NCI-H510A (cell line): ENCODE data around the gene BAHCC1.

Experiments
- DNase-seq: peaks from one replicate; lab custom pipeline; 2025; lab: John Stamatoyannopoulos, UW

The BAHCC1 gene

DNA sequence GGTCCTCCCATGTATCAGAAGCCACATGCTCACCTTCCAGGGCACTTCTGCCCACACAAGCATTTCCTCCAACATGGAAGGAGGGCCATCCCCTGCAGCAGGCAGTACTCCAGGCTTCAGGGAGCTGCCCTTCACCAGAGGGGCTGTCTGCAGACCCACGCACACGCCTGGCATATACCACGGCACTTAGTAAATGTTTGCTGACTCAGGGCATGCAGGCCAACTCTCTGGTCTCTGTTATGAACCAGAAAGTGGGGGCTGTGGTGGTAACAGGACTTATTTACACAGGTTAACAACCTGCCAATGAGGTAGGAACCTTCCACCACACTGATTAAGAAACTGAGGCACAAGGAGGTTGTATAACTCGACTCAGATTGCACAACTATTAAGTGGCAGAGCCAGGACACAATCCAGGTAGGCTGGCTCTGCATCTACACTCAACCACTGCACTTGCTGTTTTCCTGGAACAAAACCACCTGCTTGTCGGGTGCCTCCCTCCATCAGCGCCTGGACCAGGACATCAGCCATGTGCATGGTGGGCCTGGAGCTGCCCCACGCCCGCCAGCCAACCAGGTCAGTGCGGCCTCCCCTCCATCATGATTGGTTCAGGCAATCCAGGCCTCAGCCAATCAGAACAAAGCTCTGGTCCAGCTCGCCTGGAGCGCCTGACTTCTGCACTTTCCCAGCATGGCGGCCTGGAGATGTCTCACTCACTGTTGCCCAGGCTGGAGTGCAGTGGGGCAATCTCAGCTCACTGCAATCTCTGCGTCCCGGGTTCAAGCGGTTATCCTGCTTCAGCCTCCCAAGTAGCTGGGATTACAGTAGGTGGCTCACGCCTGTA, 98.2 kb downstream of the BAHCC1 start:
- no peak for DNase-seq

DNA sequence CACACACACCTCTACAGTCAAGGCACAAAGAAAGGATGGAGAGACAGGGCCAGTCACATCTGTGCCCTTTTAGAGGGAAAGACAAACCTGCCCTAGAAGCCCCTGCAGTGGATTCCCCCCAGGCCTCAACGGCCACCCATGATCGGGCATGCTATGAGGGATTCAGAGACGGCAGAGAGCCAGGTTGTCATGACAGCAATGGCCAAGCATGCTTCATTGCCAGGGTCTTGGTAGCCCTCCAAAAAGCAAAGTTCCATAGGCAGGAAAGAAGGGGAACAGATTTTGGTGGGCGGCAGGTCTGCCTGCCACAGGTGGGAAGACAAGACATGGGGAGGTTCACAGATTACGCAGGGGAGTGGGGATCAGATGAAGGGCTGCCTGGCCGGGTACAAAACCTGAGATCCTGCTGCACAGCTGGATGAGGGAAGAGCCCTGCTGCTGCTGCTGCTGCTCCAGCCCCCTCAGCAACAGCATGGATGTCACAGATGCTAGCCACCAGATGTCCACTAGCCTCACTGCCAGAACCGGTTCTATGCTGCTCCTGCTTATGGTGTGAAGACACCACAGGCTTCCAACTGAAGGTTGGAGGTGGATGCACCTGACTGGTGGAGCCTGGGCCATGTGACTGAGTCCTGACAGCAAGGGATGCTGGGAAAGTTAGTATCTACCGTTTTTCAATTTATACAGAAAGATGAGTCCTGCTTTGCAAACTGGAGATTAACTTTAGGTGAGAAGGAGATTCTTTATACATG, 99.5 kb downstream of the BAHCC1 start:
- peak; percentile 56 for DNase-seq

DNA sequence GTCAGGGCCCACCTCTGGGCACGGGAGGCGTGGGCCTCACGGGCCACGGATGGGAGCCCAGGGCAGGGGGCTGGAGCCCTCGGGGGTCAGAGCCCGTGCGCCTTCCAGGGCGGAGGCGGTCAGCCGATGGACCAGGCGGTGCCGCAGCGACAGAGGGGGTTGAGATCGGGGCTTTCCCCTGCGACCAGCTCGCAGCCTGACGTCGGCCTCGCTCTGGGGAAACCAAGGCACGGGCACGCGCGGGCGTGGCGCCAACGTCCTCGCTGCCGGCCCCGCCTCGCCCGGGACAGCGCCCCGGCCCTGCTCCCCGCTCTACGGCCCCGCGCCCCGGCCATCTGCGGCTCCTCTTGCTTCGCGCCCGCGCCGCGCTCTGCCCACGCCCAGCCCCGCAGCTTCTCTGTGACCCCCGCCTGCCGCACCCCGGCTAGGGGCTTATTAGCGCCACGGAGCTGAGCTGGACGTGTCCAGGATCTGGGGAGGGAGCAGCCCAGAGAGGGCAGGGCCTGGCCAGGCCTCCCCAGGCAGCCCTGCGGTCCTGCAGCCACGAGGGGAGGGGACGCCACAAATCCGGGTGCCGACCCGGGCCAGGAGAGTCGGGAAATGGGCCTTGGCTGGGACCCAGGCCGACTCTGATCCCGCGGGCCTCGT, 103.8 kb downstream of the BAHCC1 start:
- DNase-seq: no peak

DNA sequence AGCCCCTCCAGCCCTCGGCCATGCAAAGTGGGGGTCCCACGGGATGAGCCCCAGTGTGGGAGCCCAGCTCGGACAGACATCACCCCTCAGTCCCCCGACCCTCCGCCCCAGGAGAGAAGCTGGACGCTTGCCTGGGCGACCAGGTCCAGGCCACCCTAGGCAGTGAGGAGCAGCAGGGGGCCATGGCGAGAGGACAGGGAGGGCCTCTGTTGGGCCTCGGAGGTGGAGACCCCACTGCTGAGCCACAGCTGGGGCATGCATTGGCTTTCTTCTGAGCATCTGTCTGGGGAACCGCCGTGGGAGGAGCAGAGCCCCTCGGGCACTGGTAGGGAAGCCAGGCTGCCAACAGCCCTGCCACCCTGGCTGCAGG, 104.3 kb downstream of the BAHCC1 start:
- no peak for DNase-seq

DNA sequence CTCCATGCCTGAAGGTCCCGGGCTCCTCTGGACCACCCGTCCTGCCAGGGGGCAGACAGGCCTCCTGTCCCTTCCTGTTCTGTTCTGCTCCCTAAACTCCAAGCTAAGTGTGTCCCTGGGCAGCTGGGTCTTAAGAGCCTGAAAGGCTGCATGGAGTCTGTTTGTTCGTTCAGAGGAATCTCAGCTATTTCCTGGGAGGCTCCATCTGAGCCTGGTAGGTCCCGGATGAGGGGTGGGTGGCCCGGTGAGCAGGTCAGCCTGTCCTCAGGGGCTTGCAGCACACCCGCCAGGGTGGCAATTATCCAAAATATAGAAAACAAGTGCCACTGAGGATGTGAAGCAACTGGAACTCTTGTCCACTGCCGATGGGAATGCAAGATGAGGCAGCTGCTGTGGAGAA, 104.8 kb downstream of the BAHCC1 start:
- DNase-seq: no peak

DNA sequence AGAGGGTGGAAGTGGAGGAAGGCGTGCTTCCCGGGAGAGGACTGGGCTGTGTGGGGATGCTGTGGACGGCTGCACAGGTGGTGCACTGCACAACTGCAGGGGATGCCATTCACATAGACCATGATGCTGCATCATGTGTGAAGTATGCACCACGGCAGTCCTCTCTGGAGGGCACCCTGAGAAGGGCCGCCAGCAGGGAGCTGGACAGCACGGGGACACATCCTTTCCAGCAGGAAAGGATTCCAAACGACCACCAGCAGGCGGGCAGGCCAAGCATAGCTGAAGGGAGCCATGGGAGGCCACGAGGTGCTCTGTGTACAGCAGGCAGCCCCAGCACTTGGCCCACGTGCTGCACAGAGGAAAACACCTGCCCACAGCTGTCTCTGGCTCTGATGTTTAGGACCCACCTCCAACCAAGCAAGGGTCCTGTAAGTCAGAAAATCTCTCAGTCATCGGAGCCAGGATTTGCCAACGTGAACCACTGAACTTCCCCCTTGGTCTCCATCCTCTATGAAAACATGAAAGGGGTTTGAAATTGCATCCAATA, 107.3 kb downstream of the BAHCC1 start:
- no peak for DNase-seq

DNA sequence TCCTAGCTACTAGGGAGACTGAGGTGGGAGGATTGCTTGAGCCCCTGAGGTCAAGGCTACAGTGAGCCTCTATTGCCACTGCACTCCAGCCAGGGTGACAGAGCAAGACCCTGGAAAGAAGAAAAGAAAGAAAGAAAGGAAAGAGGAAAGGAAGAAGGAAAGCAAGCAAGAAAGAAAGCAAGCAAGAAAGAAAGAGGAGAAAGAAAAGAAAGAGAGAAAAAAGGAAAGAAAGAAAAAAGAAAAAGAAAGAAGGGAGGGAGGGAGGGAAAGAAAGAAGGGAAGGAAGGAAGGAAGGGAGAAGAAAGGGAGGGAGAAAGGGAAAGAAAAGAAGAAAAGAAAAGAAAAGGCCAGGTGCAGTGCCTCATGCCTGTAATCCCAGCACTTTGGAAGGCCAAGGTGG, 108.4 kb downstream of the BAHCC1 start:
- DNase-seq: no peak

DNA sequence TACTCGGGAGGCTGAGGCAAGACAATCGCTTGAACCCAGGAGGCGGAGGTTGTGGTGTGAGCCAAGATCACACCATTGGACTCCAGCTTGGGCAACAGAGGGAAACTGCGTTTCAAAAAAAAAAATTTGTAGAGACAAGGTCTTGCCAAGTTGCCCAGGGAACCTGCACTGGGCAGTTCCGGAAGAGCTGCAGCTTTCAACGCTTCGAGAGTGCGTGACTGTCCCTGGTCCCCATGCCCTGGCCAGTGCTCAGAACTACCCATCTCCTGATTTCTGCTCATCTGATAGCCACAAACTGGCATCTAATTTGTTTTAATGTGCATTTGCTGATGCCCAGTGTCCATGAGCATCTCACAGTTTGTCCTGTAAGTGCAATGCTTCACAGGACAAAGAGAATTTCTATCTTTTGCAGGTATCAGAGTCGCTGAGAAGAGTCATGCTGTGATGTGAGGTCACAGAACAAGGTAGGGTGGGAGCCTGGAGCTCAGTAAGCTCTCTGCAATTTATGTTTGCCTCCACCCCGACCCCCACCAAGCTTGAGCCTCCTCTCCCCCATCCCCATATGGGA, 113.5 kb downstream of the BAHCC1 start:
- DNase-seq: no peak

DNA sequence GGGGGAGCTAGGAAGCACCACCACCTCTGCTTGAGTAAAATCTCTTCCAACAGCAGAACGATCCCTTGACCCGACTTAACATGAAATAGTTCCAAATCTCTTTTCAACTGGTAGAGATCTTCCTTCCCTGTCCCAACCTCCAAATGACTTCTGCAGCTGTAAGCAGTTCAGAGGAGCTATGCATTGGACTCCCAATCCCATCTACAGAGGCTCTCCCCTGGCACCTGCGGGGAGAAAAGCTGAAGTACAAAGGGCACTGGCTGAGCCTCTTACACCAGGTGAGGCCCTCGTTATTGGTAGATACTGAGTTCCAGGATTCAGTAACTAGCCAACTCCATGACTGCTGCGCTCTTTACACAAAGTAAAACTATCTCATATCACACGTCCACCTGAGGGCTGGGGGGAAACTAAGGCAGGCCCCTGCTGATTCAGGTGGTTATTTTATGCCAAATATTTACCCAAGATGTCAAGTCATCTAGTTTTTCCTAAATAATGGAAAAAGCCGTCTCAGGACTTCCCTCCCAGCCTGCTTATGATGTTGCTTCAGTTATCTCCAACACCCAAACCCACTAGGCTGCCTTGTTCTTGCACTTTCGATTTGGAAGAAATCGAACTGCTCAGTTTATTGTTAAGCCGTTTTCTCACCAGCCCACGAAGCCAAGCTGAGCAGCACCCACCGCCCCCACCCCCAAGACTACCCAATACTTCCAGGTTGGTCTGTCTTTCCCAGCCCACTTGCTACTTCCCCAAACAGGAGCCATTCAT, 114.1 kb downstream of the BAHCC1 start:
- no peak for DNase-seq

DNA sequence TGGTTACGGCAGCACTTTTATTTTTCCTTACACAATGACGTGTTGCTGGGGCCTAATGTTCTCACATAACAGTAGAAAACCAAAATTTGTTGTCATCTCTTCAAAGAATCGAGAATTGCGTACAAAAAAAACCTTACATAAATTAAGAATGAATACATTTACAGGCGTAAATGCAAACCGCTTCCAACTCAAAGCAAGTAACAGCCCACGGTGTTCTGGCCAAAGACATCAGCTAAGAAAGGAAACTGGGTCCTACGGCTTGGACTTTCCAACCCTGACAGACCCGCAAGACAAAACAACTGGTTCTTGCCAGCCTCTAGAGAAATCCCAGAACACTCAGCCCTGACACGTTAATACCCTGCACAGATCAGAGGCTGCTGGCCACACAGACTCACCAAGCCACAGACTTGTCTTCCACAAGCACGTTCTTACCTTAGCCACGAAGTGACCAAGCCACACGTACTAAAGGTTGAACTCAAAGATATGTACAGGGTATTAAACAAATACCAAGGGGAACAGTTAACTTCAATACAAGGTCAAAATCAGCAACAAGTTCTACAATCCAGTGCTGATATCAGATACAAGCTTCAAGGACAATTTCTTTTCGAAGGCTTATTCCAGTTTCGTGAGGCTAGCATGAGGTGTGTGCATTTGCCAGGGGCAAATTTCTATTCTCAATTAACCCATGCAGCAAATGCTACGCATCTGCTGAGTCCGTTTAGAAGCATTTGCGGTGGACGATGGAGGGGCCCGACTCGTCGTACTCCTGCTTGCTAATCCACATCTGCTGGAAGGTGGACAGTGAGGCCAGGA, 114.9 kb downstream of the BAHCC1 start:
- DNase-seq: no peak

DNA sequence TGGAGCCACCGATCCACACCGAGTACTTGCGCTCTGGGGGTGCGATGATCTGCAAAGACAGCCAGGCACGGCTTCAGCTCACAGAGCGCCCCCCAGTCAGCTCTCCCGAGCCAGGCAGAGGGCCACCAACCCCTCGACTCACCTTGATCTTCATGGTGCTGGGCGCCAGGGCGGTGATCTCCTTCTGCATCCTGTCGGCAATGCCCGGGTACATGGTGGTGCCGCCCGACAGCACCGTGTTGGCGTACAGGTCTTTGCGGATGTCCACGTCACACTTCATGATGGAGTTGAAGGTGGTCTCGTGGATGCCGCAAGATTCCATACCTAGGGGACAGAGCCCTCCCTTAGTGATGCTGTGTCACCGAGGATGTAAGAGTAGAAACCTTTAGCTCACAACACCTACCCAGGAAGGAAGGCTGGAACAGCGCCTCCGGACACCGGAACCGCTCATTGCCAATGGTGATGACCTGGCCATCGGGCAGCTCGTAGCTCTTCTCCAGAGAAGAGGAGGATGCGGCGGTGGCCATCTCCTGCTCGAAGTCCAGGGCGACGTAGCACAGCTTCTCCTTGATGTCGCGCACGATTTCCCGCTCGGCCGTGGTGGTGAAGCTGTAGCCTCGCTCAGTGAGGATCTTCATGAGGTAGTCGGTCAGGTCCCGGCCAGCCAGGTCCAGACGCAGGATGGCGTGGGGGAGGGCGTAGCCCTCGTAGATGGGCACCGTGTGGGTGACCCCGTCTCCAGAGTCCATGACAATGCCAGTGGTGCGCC, 115.7 kb downstream of the BAHCC1 start:
- no peak for DNase-seq

DNA sequence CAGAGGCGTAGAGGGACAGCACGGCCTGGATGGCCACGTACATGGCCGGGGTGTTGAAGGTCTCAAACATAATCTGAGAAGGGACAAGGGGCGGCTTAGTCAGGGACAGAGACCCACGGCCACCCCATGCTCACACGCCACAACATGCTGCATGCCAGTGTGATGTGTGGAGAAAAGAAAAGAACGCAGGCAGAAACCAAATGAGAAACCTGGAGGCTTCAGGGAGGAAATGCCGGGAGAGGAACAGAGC, 116.2 kb downstream of the BAHCC1 start:
- DNase-seq: no peak

DNA sequence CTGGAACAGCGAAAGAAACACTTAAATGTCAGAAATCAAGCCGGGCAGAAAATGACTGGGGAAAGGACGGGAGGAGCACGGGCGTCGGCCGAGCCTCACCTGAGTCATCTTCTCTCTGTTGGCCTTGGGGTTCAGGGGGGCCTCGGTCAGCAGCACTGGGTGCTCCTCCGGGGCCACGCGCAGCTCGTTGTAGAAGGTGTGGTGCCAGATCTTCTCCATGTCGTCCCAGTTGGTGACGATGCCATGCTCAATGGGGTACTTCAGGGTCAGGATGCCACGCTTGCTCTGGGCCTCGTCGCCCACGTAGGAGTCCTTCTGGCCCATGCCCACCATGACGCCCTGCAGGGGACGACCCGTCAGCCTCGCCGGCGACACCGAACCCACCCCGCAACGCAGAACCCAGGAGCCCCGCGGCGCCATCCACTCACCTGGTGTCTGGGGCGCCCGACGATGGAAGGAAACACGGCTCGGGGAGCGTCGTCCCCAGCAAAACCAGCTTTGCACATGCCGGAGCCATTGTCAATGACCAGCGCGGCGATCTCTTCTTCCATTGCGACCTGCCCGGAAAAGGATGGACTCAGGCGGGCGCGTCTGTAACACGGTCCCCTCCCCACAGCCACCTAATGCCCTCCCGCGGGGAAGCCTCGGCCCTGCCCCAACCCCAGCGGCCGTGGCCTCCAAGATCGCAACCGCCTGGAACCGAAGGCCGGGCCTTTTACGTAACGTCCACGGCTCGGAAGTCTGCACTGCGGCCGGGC, 116.7 kb downstream of the BAHCC1 start:
- DNase-seq: no peak

DNA sequence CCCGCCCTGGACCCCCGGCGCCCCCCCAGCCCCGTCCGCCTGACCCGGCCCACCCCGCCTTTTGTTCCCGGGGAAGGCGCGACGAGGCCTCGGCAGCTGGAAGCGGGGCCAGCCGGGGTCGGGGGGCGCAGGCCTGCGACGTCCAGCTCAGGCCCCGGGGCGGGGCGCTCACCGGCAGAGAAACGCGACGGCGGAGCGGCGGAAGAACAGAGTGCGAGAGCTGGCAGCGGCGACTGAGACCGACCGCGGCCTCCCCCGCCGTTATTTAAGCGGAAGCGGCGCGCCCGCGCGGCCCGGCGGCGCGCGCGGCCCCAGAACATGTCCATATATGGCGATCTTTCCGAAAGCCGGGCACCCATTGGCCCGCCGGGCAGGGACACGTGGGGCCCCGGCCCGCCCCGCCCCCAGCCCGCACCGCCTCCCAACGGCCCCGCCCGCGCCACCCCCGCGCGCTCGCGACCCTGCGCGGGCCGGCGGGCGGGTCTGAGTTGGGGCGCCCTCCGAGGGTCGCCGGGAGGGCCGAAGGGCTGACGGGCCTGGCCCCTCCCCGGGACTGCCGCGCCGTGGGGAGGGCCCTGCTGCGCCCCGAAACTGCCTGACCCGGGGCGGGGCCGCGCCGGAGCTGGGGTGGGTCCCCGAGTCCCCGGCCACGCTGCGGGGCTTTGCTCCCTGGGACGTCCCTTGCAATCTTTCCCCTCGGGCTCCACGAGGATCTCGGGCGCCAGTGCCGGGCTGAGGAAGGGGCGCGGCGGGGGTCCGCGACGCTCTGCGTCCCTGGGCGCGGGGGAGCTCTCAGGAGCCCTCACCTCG, 117.5 kb downstream of the BAHCC1 start, which contains the start of gene ACTG1:
Gene ACTG1 (minus strand): TSS at position 238 of the 810 bp plus-strand sequence. CDS start 445 bp downstream, outside the sequence.
- DNase-seq: peak; percentile 84

DNA sequence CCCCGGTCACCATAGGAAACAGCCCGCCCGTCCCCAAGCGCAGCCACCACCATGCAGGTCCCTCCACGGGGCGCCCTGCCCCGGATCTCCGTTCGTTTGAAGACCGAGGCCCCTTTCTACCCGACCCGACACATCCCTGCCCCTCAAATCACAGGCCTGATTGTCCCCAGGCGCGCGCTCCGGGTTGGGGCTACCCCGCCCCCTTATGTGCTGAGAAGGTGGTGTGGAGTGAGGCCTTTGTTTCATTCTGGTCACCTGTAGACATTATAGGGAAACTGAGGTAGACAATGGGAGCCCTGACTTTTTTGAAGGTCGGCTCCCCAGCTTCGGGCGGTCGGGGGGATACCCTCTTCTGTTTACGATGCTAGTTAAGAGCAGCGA, 118.1 kb downstream of the BAHCC1 start:
- DNase-seq: no peak

DNA sequence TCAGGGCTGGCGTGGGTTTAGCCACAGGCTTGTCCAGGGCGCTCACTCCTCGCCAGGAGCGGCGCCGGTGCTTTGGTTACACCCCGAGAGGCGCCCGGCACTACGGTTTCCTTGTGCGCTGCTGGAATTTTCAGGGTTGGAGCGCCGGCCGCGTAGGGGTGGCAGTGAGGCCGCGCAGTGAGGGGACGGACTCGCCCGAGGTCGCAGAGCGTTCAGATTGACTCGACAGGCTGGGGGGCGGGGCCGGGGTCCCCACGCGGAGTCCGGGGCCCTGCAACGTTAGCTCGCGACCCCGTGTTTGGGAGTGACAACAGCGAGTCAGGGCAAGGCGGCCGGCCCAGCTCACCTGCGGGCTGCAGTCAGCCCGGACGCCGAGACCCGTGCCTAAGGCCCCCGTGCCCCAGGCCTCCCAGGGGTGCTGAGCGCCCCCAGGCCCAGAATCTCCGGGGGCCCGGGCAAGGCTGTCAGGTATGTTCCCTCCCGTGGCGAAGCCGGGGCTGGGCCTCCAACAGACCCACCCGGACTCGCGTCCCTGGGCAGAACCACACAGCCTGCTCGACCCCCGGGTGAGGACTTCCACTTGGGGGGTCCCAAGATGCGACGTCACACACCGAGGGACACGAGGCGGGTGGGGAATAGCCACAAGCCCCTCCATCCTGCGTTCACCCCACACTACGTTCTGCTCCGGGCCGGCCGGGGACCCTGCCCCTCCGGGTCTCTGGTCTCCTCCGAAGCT, 118.7 kb downstream of the BAHCC1 start:
- DNase-seq: no peak

DNA sequence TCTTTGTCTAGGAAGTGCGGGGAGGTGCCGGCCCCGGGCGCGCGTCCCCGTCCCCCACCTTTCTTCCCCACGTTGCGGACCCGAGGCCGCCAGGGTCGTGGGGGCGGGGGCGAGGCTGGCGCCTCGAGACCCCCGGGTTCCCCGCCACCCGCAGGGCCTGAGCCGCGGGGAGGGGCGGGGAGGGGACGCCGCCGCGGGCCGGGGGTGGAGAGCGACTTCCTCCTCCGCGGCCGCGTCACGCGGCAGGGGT, 119.2 kb downstream of the BAHCC1 start:
- DNase-seq: no peak
